ENCODE data around the gene ANTXR1.

The ANTXR1 gene

GRCh38 chr2:69007603-69008002 is 5.4 kb upstream of the ANTXR1 start:
- DNase-seq, result no peak

DNA sequence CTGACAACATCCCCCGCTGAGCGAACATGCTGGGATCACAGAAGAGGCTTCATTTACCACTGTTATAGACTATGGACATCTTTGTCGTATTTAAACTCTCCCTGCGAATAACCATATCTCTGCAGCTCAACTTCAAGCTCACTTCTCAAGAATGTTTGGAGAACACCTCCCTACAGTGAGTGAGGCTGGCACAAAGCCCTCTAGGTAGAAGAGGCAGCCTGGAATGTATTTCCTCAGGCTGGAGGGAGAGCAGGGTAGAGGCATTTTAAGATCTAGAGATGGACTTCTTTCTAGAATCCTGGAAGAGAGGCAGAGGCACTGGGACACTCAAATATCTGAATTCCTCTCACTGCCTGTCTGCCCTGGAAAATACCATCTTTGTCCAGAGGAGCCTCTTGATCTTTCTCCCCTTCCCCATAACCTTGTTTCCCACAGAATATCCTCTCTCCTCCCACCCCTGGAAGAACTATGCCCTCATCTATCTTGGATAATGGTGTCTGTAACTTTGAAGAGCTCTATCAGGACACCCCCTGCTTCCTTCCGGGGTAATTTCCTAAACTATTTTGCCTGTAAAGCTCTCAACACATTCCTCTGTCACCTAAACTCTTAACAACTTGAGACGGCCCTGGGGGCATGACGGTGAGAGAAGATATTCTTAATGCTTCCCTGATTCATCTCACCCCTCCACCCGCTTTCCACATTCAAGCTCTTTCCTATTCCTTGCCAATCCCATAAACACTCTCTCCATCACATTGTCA is 2.4 kb upstream of the ANTXR1 start:
- DNase-seq, result no peak

- no peak for DNase-seq
Measured at GRCh38 chr2:69011611-69012157, 1.3 kb upstream of the ANTXR1 start.

GRCh38 chr2:69012310-69013141 is 453 bp upstream of the ANTXR1 start:
- DNase-seq, result peak; percentile 48

GRCh38 chr2:69013840-69014821 is 1.2 kb downstream of the ANTXR1 start:
- DNase-seq, result no peak

DNA sequence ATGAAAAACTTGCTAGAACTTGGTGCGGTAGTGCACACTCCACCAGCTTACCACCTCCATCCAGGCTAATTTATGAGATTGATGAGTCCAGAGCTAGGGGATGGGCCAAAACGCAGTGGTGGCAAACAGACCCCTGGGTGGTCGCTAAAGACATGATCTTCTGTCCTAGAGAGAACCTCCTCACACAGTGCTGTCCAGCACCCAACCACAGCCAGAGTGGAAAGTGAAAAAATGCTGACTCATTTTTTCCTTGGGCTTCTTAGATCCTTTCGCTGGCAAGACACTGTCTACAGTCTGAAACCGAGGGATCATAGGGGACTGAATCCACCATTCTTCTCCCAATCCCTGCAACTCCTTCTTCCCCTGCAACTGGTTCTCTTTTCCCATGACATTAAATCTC is 4.1 kb downstream of the ANTXR1 start:
- no peak for DNase-seq

DNA sequence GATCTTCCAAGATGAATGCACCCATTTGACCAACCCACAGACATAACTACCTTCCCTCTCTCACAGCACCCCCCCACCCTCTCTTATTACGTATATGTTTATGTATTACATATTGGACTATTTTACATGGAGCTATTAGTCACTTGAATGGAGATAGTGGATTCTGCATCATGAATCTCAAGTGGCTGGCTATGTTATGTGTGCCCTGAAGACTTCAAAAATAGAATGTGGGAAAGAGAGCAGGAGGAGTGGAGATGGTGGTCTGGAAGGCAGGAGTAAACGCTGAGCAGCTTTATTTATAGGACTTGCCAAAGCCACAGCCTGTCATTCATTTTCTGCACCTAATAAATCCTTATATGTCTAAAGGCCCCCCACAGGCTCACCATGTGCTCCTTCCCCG is 4.9 kb downstream of the ANTXR1 start:
- no peak for DNase-seq

DNA sequence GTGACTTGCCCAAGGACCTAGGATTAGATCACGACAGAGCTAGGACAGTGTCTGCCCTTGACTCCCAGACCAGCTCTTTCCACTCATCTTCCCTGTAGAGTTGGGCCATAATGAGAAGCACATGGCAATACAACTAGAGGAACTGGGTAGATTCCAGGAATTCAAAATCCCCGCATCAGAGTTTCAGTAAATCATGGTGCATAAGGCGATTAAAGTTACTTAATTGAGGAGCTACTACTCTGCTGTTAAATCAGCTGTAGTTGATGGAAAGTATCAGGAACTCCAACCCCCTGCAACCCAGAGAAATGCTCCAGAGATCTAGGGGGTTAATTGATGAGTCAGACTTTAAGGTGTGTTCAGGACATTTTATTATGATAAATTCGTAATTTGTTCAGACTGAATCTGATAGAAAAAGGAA is 5.7 kb downstream of the ANTXR1 start:
- DNase-seq, result no peak

GRCh38 chr2:69020496-69021426 is 7.8 kb downstream of the ANTXR1 start:
- no peak for DNase-seq

GRCh38 chr2:69021727-69022126 is 8.7 kb downstream of the ANTXR1 start:
- no peak for DNase-seq

GRCh38 chr2:69022548-69022947 is 9.6 kb downstream of the ANTXR1 start:
- no peak for DNase-seq

- DNase-seq, result no peak
Measured at GRCh38 chr2:69023236-69023635, 10.3 kb downstream of the ANTXR1 start.

GRCh38 chr2:69026026-69026425 is 13.0 kb downstream of the ANTXR1 start:
- peak; percentile 17 for DNase-seq

GRCh38 chr2:69026691-69027459 is 13.9 kb downstream of the ANTXR1 start:
- no peak for DNase-seq

DNA sequence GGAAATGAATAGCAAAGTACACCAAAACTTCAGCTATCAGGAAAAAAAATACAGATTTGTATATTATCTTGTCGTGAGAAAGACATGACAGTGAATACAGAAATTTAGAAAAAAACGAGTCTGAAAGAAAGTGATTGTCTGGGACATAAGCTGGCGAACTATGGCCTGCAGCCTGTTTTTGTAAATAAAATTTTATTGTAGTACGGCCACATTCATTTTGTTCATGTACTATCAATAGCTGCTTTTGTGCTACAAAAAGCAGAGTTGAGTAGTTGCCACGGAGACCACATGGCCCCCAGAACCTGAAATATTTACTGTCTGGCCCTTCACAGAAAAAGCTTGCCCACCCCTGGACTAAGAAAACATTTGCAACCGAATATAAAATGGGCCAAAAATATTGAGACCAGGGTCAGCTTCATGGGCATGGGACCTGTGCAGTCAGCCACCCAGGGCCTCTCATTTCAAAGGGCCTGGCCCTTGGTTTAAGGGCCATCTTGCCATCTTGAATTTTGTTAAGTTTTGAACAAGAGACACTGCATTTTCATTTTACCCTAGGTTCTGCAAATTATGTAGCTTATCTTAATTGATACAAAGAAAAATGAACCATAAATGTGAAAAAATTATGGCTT is 17.9 kb downstream of the ANTXR1 start:
- no peak for DNase-seq

GRCh38 chr2:69031466-69031865 is 18.5 kb downstream of the ANTXR1 start:
- DNase-seq, result no peak

DNA sequence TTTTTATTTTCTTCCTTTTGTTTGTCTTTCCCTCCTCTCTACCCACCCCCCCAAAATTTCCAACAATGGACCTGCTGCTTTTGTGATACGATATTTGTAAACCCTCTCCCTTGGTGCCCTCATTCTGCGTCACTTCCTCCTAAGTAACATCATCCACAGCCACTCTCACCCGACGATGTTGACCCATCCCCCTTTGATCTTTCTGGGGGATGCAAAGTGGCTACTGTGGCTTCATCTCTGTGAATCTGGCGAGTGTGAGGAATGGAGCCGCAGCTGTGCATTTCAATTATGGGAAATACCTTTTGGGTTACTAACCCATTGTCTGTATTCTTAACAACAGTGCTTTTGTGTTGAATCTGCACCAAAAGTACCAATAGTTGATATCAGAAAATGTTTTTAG is 19.4 kb downstream of the ANTXR1 start:
- no peak for DNase-seq

- no peak for DNase-seq
Measured at GRCh38 chr2:69033461-69034095, 20.6 kb downstream of the ANTXR1 start.

GRCh38 chr2:69034122-69034521 is 21.1 kb downstream of the ANTXR1 start:
- no peak for DNase-seq

GRCh38 chr2:69034845-69035244 is 21.9 kb downstream of the ANTXR1 start:
- no peak for DNase-seq

All from CD4-positive, alpha-beta T cell treated with Interleukin-21 for 1 hour (primary cell).